Astrocyte (in vitro differentiated cells and primary cell): Measurements from ENCODE around the gene HCRTR1. TPM values are rescaled to one million over a fixed set of nuclear protein-coding genes. Genes with fewer than 3 reads are reported as not detected.
"Not testable (repeated sequence)": the region's sequence is repeated elsewhere in the genome, so short reads cannot be mapped to it uniquely, and the experiment has no call there.

Source experiments
- DNase-seq: peaks from one replicate; pipeline ENCODE4 v3.0.0-alpha.2; 2010; ENCODE audit warnings: low read depth
- FAIRE-seq: peaks from 2 replicates; lab custom pipeline; 2011; peaks lifted over from hg19 to GRCh38; lab: Jason Lieb, UNC
- H2AFZ ChIP-seq: 2 replicates; pipeline ENCODE4 v1.6.0; 2012; ENCODE audit warnings: low read depth, low read length, inconsistent platforms
- H3K27ac ChIP-seq: 2 replicates; pipeline ENCODE4 v1.5.1; 2011; ENCODE audit warnings: low read depth, low read length, inconsistent platforms
- H3K27me3 ChIP-seq: 2 replicates; pipeline ENCODE4 v1.6.0; 2011; ENCODE audit warnings: low read length, inconsistent platforms; ENCODE audit not compliant: insufficient read depth
- H3K36me3 ChIP-seq: 2 replicates; pipeline ENCODE4 v1.5.1; 2011; ENCODE audit warnings: low read length, inconsistent platforms; ENCODE audit not compliant: insufficient read depth
- H3K4me1 ChIP-seq: 2 replicates; pipeline ENCODE4 v1.5.1; 2011; ENCODE audit warnings: low read length, inconsistent platforms; ENCODE audit not compliant: insufficient read depth
- H3K4me2 ChIP-seq: 2 replicates; pipeline ENCODE4 v1.6.0; 2012; ENCODE audit warnings: low read length, inconsistent platforms
- H3K4me3 ChIP-seq: 2 replicates; pipeline ENCODE4 v1.5.1; 2011; ENCODE audit warnings: low read depth, mild to moderate bottlenecking, low read length, inconsistent platforms; ENCODE audit not compliant: insufficient read depth
- H3K79me2 ChIP-seq: 2 replicates; pipeline ENCODE4 v1.6.0; 2012; ENCODE audit warnings: mild to moderate bottlenecking, low read length, inconsistent platforms; ENCODE audit not compliant: insufficient read depth
- H3K9ac ChIP-seq: 2 replicates; pipeline ENCODE4 v1.6.0; 2012; ENCODE audit warnings: mild to moderate bottlenecking, low read length, inconsistent platforms
- H3K9me3 ChIP-seq: 2 replicates; pipeline ENCODE4 v1.5.1; 2012; ENCODE audit warnings: low read depth, mild to moderate bottlenecking, low read length, inconsistent platforms; ENCODE audit not compliant: insufficient read depth
- H4K20me1 ChIP-seq: 2 replicates; pipeline ENCODE4 v1.6.0; 2012; ENCODE audit warnings: low read length, inconsistent platforms; ENCODE audit not compliant: insufficient read depth
- H3K27ac Mint-ChIP-seq: one replicate; pipeline ENCODE4 v1.8.0; 2021; ENCODE audit warnings: mild to moderate bottlenecking, mixed read lengths; ENCODE audit not compliant: unreplicated experiment
- H3K27me3 Mint-ChIP-seq: one replicate; pipeline ENCODE4 v1.8.0; 2021; ENCODE audit warnings: low read depth, mixed read lengths; ENCODE audit not compliant: unreplicated experiment
- H3K36me3 Mint-ChIP-seq: one replicate; pipeline ENCODE4 v1.8.0; 2021; ENCODE audit warnings: low read depth, mixed read lengths; ENCODE audit not compliant: unreplicated experiment
- H3K4me1 Mint-ChIP-seq: one replicate; pipeline ENCODE4 v1.8.0; 2021; ENCODE audit warnings: low read depth, mixed read lengths; ENCODE audit not compliant: unreplicated experiment
- H3K4me3 Mint-ChIP-seq: one replicate; pipeline ENCODE4 v1.8.0; 2021; ENCODE audit warnings: mild to moderate bottlenecking, moderate library complexity, mixed read lengths; ENCODE audit not compliant: unreplicated experiment
- H3K9me3 Mint-ChIP-seq: one replicate; pipeline ENCODE4 v1.8.0; 2021; ENCODE audit warnings: mild to moderate bottlenecking, mixed read lengths; ENCODE audit not compliant: unreplicated experiment
- CTCF ChIP-seq: IDR thresholded peaks from 2 replicates; pipeline ENCODE4 v1.5.1; 2011; ENCODE audit warnings: low read depth, mild to moderate bottlenecking, inconsistent platforms, low read length, moderate library complexity; ENCODE audit not compliant: insufficient read depth
- EZH2 ChIP-seq: IDR thresholded peaks from 2 replicates; pipeline ENCODE4 v1.6.1; 2012; ENCODE audit warnings: mild to moderate bottlenecking, low read length, inconsistent platforms; ENCODE audit not compliant: insufficient read depth
- total RNA-seq: library from RNA; stranded (reverse); gene quantifications from 2 replicates; pipeline ENCODE4 v1.2.1, GENCODE V29; 2021

The HCRTR1 gene
- total RNA-seq, 1 donor from 2014 or later = not detected

- Mint-ChIP-seq H3K27me3 (peaks cover 32% of the 10 kb centered on the region), H3K9me3 (no peaks in the 10 kb centered on the region), H3K27ac (no peak overlapping the region), H3K4me3 (no peak overlapping the region), H3K36me3 (peaks cover 3% of the 10 kb centered on the region), H3K4me1 (peaks cover 2% of the 10 kb centered on the region)
- no peak overlapping the region for H3K4me3 ChIP-seq
- no peak for TF ChIP-seq CTCF
- H4K20me1 ChIP-seq = no peaks in the 10 kb centered on the region
- no peaks in the 10 kb centered on the region for H3K9me3 ChIP-seq
- no peak for DNase-seq
- H3K4me2 ChIP-seq = no peak overlapping the region
- no peaks in the 10 kb centered on the region for H3K79me2 ChIP-seq
- no peaks in the 10 kb centered on the region for H3K27me3 ChIP-seq
- no peaks in the 10 kb centered on the region for H3K36me3 ChIP-seq
- no peak overlapping the region for H3K9ac ChIP-seq
- no peak overlapping the region for H3K27ac ChIP-seq
- H3K4me1 ChIP-seq = peaks cover 26% of the 10 kb centered on the region
- no peak overlapping the region for H2AFZ ChIP-seq
- no peak for FAIRE-seq
Observed at GRCh38 chr1:31585736-31586365, 31.6 kb upstream of the HCRTR1 start.

GRCh38 chr1:31586376-31587327, 30.8 kb upstream of the HCRTR1 start:
- Mint-ChIP-seq H3K4me3 (no peak overlapping the region), H3K9me3 (no peaks in the 10 kb centered on the region), H3K4me1 (peaks cover 7% of the 10 kb centered on the region), H3K27me3 (peaks cover 35% of the 10 kb centered on the region), H3K36me3 (peaks cover 5% of the 10 kb centered on the region), H3K27ac (no peak overlapping the region)
- Histone ChIP-seq H3K4me3 (no peak overlapping the region), H3K27me3 (no peaks in the 10 kb centered on the region), H3K36me3 (no peaks in the 10 kb centered on the region), H2AFZ (no peak overlapping the region), H3K79me2 (no peaks in the 10 kb centered on the region), H3K9me3 (no peaks in the 10 kb centered on the region), H3K4me1 (peaks cover 26% of the 10 kb centered on the region), H3K9ac (no peak overlapping the region), H3K27ac (no peak overlapping the region), H4K20me1 (no peaks in the 10 kb centered on the region), H3K4me2 (no peak overlapping the region)
- FAIRE-seq (no peak), DNase-seq (no peak)
- TF ChIP-seq EZH2 = no peak
- TF ChIP-seq CTCF = no peak

- not testable (repeated sequence) for H3K4me2 ChIP-seq, H3K27me3 ChIP-seq, H3K4me3 ChIP-seq, H3K9me3 ChIP-seq, H3K36me3 Mint-ChIP-seq, H3K4me1 Mint-ChIP-seq, FAIRE-seq, H3K4me3 Mint-ChIP-seq, H3K27ac Mint-ChIP-seq, H3K9me3 Mint-ChIP-seq, H4K20me1 ChIP-seq, H3K79me2 ChIP-seq, H3K27ac ChIP-seq, DNase-seq, H3K36me3 ChIP-seq, H2AFZ ChIP-seq, H3K9ac ChIP-seq
- H3K27me3 Mint-ChIP-seq = peaks cover 34% of the 10 kb centered on the region
- peaks cover 23% of the 10 kb centered on the region for H3K4me1 ChIP-seq
Observed at GRCh38 chr1:31587328-31587699, 30.2 kb upstream of the HCRTR1 start.
